H9 (cell line): ENCODE measurements around the gene THOC5. TPM values are rescaled to one million over a fixed set of nuclear protein-coding genes. Genes with fewer than 3 reads are reported as not detected.

ENCODE experiments used
- DNase-seq: peaks from one replicate; pipeline ENCODE4 v3.0.0-alpha.2; 2017
- H2AFZ ChIP-seq: one replicate; pipeline ENCODE4 v1.6.1; 2013; ENCODE audit warnings: mild to moderate bottlenecking, low read length, control low read depth, moderate library complexity
- H2AK5ac ChIP-seq: 2 replicates; pipeline ENCODE4 v1.6.1; 2013; ENCODE audit warnings: low read length, control low read depth, mixed read lengths; ENCODE audit not compliant: insufficient read length
- H2BK120ac ChIP-seq: one replicate; pipeline ENCODE4 v1.6.1; 2013; ENCODE audit warnings: low read depth, mild to moderate bottlenecking, low read length, control low read depth, inconsistent platforms; ENCODE audit not compliant: poor library complexity, severe bottlenecking
- H2BK12ac ChIP-seq: 2 replicates; pipeline ENCODE4 v1.6.1; 2013; ENCODE audit warnings: low read length, control low read depth, mixed read lengths, low read depth; ENCODE audit not compliant: insufficient read length
- H2BK15ac ChIP-seq: 2 replicates; pipeline ENCODE4 v1.6.1; 2013; ENCODE audit warnings: low read depth, low read length, control low read depth
- H2BK20ac ChIP-seq: one replicate; pipeline ENCODE4 v1.6.1; 2013; ENCODE audit warnings: low read depth, mild to moderate bottlenecking, low read length, control low read depth, inconsistent platforms; ENCODE audit not compliant: poor library complexity, severe bottlenecking
- H2BK5ac ChIP-seq: 2 replicates; pipeline ENCODE4 v1.6.1; 2013; ENCODE audit warnings: low read length, control low read depth, mixed read lengths; ENCODE audit not compliant: insufficient read length
- H3K14ac ChIP-seq: 2 replicates; pipeline ENCODE4 v1.6.1; 2013; ENCODE audit warnings: low read length, control low read depth; ENCODE audit not compliant: insufficient read depth
- H3K18ac ChIP-seq: 2 replicates; pipeline ENCODE4 v1.6.1; 2013; ENCODE audit warnings: low read depth, mild to moderate bottlenecking, mixed read lengths, low read length, control low read depth; ENCODE audit not compliant: insufficient read length
- H3K23ac ChIP-seq: 2 replicates; pipeline ENCODE4 v1.6.1; 2013; ENCODE audit warnings: low read length, control low read depth, mixed read lengths, low read depth; ENCODE audit not compliant: insufficient read length
- H3K23me2 ChIP-seq: 2 replicates; pipeline ENCODE4 v1.6.1; 2013; ENCODE audit warnings: low read depth, mild to moderate bottlenecking, mixed read lengths, low read length, control low read depth; ENCODE audit not compliant: insufficient read length, poor library complexity, severe bottlenecking
- H3K27ac ChIP-seq: 2 replicates; pipeline ENCODE4 v1.5.1; 2013; ENCODE audit warnings: low read length, control low read depth, mixed read lengths, low read depth; ENCODE audit not compliant: insufficient read length
- H3K27me3 ChIP-seq: 2 replicates; pipeline ENCODE4 v1.6.1; 2013; ENCODE audit warnings: low read length, control low read depth, inconsistent platforms; ENCODE audit not compliant: insufficient read depth
- H3K4ac ChIP-seq: 2 replicates; pipeline ENCODE4 v1.6.1; 2013; ENCODE audit warnings: low read depth, mild to moderate bottlenecking, control low read depth, inconsistent platforms, low read length, moderate library complexity
- H3K4me1 ChIP-seq: 2 replicates; pipeline ENCODE4 v1.6.1; 2013; ENCODE audit warnings: low read length, control low read depth, inconsistent platforms; ENCODE audit not compliant: insufficient read depth
- H3K4me2 ChIP-seq: 2 replicates; pipeline ENCODE4 v1.6.1; 2013; ENCODE audit warnings: low read length, control low read depth, mixed read lengths; ENCODE audit not compliant: insufficient read length, insufficient read depth
- H3K56ac ChIP-seq: 2 replicates; pipeline ENCODE4 v1.6.1; 2013; ENCODE audit warnings: low read depth, mild to moderate bottlenecking, mixed read lengths, low read length, control low read depth; ENCODE audit not compliant: insufficient read length
- H3K79me1 ChIP-seq: 2 replicates; pipeline ENCODE4 v1.6.1; 2013; ENCODE audit warnings: low read depth, mild to moderate bottlenecking, moderate library complexity, low read length, control low read depth, inconsistent platforms; ENCODE audit not compliant: insufficient read depth, poor library complexity, severe bottlenecking
- H3K79me2 ChIP-seq: 2 replicates; pipeline ENCODE4 v1.6.1; 2013; ENCODE audit warnings: low read length, control low read depth, inconsistent platforms; ENCODE audit not compliant: insufficient read depth
- H3K9ac ChIP-seq: 2 replicates; pipeline ENCODE4 v1.6.1; 2013; ENCODE audit warnings: low read length, control low read depth, mixed read lengths; ENCODE audit not compliant: insufficient read length; ENCODE audit errors: extremely low read depth
- H3K9me3 ChIP-seq: one replicate; pipeline ENCODE4 v1.6.1; 2013; ENCODE audit warnings: low read depth, low read length, inconsistent platforms; ENCODE audit not compliant: control insufficient read depth
- H3T11ph ChIP-seq: one replicate; pipeline ENCODE4 v1.6.1; 2013; ENCODE audit warnings: mild to moderate bottlenecking, low read length, control low read depth, inconsistent platforms
- H4K20me1 ChIP-seq: one replicate; pipeline ENCODE4 v1.6.1; 2013; ENCODE audit not compliant: control insufficient read depth, insufficient read length, insufficient read depth
- H4K5ac ChIP-seq: 2 replicates; pipeline ENCODE4 v1.6.1; 2013; ENCODE audit warnings: low read depth, mild to moderate bottlenecking, mixed read lengths, low read length, control low read depth; ENCODE audit not compliant: insufficient read length
- H4K8ac ChIP-seq: replicated peaks from 2 replicates; pipeline ENCODE4 v1.6.1; 2013; ENCODE audit warnings: low read length, control low read depth, mixed read lengths, low read depth; ENCODE audit not compliant: insufficient read length
- H4K91ac ChIP-seq: 2 replicates; pipeline ENCODE4 v1.6.1; 2013; ENCODE audit warnings: low read depth, mild to moderate bottlenecking, moderate library complexity, mixed read lengths, low read length, control low read depth; ENCODE audit not compliant: insufficient read length
- H3K27ac Mint-ChIP-seq, 3 experiments: 2 replicates in 2 of 3; 3 replicates in 1 of 3; pipeline ENCODE4 v1.8.0; 2020 to 2021; ENCODE audit warnings: mixed read lengths in 3 of 3, mild to moderate bottlenecking in 1 of 3, moderate library complexity in 1 of 3
- H3K27me3 Mint-ChIP-seq: 2 replicates; pipeline ENCODE4 v1.8.0; 2021; ENCODE audit warnings: low read depth, mild to moderate bottlenecking, moderate library complexity, mixed read lengths
- H3K36me3 Mint-ChIP-seq, 3 experiments: 2 replicates in 2 of 3; 3 replicates in 1 of 3; pipeline ENCODE4 v1.8.0; 2020 to 2021; ENCODE audit warnings: low read depth in 3 of 3, mixed read lengths in 3 of 3; ENCODE audit not compliant: insufficient read depth in 1 of 3
- H3K4me1 Mint-ChIP-seq, 2 experiments: 2 replicates each; pipeline ENCODE4 v1.8.0; 2020; ENCODE audit warnings: mixed read lengths in 2 of 2
- H3K4me3 Mint-ChIP-seq, 2 experiments: 2 replicates in 1 of 2; 3 replicates in 1 of 2; pipeline ENCODE4 v1.8.0; 2020 to 2021; ENCODE audit warnings: mild to moderate bottlenecking in 2 of 2, mixed read lengths in 2 of 2, moderate library complexity in 1 of 2
- H3K9me3 Mint-ChIP-seq, 2 experiments: 2 replicates in 1 of 2; 3 replicates in 1 of 2; pipeline ENCODE4 v1.8.0; 2020; ENCODE audit warnings: mild to moderate bottlenecking in 2 of 2, mixed read lengths in 2 of 2, moderate library complexity in 1 of 2
- CTCF ChIP-seq: fragments of 200-600 bp; sonication (generic); conservative IDR thresholded peaks from 3 replicates; pipeline ENCODE4 v1.8.0; 2021; ENCODE audit warnings: antibody characterized with exemption, mild to moderate bottlenecking
- WGBS: extraction: QIAGEN DNeasy Blood & Tissue Kit; methylation state at CpG from one replicate; pipeline ENCODE4 v1.1.7; 2013; ENCODE audit warnings: missing lambda C conversion rate, low lambda C conversion rate, mixed read lengths; ENCODE audit not compliant: insufficient read length; ENCODE audit errors: extremely low coverage; 5-methylcytosine and 5-hydroxymethylcytosine counted together
- total RNA-seq: library from RNA; stranded (reverse); gene quantifications from 2 replicates; pipeline ENCODE4 v1.2.1, GENCODE V29; 2021

THOC5 gene
- total RNA-seq, 1 experiment from 2014 or later: 71.8 TPM

- Histone ChIP-seq H4K5ac (no peak overlapping the region), H3K23me2 (no peaks in the 10 kb centered on the region), H2BK15ac (no peak overlapping the region), H4K20me1 (no peaks in the 10 kb centered on the region), H3K27ac (no peak overlapping the region), H4K91ac (no peak overlapping the region), H4K8ac (no peak overlapping the region), H2BK20ac (no peak overlapping the region), H2BK5ac (no peak overlapping the region), H3K14ac (no peak overlapping the region), H3K18ac (no peak overlapping the region), H3T11ph (no peak overlapping the region), H3K23ac (no peak overlapping the region), H3K9ac (no peak overlapping the region), H2AFZ (no peak overlapping the region), H2BK12ac (no peak overlapping the region), H3K79me1 (no peaks in the 10 kb centered on the region), H2AK5ac (no peak overlapping the region), H3K4ac (no peak overlapping the region), H2BK120ac (no peak overlapping the region), H3K4me1 (no peaks in the 10 kb centered on the region), H3K79me2 (no peaks in the 10 kb centered on the region), H3K4me2 (no peak overlapping the region), H3K9me3 (no peaks in the 10 kb centered on the region), H3K56ac (no peak overlapping the region), H3K27me3 (no peaks in the 10 kb centered on the region)
- Mint-ChIP-seq H3K4me3 (no peak overlapping the region), H3K27me3 (no peaks in the 10 kb centered on the region), H3K36me3 (peaks cover 19 to 51% (median 39%) of the 10 kb centered on the region in 3 experiments; a peak in 6 of 7 replicates), H3K4me1 (no peaks in the 10 kb centered on the region), H3K27ac (peak overlapping the region in 2 of 3 experiments; percentile 8 to 57; a peak in 2 of 7 replicates), H3K9me3 (no peaks in the 10 kb centered on the region)
- WGBS: no CpG with 5 or more reads among the region's 7 CpGs
- no peak for DNase-seq
- no peak for TF ChIP-seq CTCF
Observed at GRCh38 chr22:29570456-29570855, 16.9 kb upstream of the THOC5 start.
